IPS-15b (cell line): Measurements from ENCODE around the gene SNAI3.

Experiments
- H3K27me3 ChIP-seq: one replicate; pipeline ENCODE4 v1.6.1; 2013; ENCODE audit warnings: low read length; ENCODE audit not compliant: control insufficient read depth, insufficient read depth
- H3K36me3 ChIP-seq: one replicate; pipeline ENCODE4 v1.6.1; 2013; ENCODE audit warnings: low read length; ENCODE audit not compliant: control insufficient read depth, insufficient read depth
- H3K4me1 ChIP-seq: one replicate; pipeline ENCODE4 v1.6.1; 2013; ENCODE audit warnings: mild to moderate bottlenecking, low read length; ENCODE audit not compliant: control insufficient read depth, insufficient read depth
- H3K4me3 ChIP-seq: one replicate; pipeline ENCODE4 v1.5.1; 2013; ENCODE audit warnings: low read depth, low read length
- H3K9ac ChIP-seq: one replicate; pipeline ENCODE4 v1.6.1; 2013; ENCODE audit warnings: low read depth, mild to moderate bottlenecking, low read length
- H3K9me3 ChIP-seq: one replicate; pipeline ENCODE4 v1.6.1; 2013; ENCODE audit warnings: mild to moderate bottlenecking, low read length; ENCODE audit not compliant: control insufficient read depth, insufficient read depth

SNAI3 gene

GRCh38 chr16:88726981-88727380 lies 40.7 kb upstream of the SNAI3 start:
- no peaks in the 10 kb centered on the region for H3K4me1 ChIP-seq
- no peak overlapping the region for H3K4me3 ChIP-seq
- H3K36me3 ChIP-seq = peaks cover 32% of the 10 kb centered on the region
- H3K27me3 ChIP-seq = no peaks in the 10 kb centered on the region
- no peak overlapping the region for H3K9ac ChIP-seq
- no peaks in the 10 kb centered on the region for H3K9me3 ChIP-seq

DNA sequence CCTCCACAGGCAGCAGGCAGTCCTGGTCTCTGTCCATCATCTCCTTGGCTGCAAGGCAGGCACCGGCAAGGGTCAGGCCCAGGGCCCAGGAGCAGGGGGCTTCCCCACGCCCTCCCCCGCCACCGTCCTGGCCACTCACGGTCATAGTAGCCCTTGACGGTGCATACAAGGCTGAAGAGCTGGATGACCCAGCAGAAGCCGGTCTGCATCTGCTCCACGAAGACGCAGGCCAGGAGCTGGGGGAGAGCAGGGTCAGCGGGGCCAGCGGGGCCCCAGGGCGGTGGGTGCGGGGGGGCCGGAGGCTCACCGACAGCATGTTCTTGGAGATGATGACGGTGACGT lies 40.1 kb upstream of the SNAI3 start:
- Histone ChIP-seq H3K4me3 (no peak overlapping the region), H3K27me3 (no peaks in the 10 kb centered on the region), H3K9ac (no peak overlapping the region), H3K4me1 (no peaks in the 10 kb centered on the region), H3K36me3 (peaks cover 35% of the 10 kb centered on the region), H3K9me3 (no peaks in the 10 kb centered on the region)

- no peak overlapping the region for H3K9ac ChIP-seq
- H3K4me3 ChIP-seq = no peak overlapping the region
- H3K36me3 ChIP-seq = peaks cover 37% of the 10 kb centered on the region
- H3K4me1 ChIP-seq = no peaks in the 10 kb centered on the region
- no peaks in the 10 kb centered on the region for H3K27me3 ChIP-seq
- no peaks in the 10 kb centered on the region for H3K9me3 ChIP-seq
Measured at GRCh38 chr16:88725609-88726407, 39.5 kb upstream of the SNAI3 start.

DNA sequence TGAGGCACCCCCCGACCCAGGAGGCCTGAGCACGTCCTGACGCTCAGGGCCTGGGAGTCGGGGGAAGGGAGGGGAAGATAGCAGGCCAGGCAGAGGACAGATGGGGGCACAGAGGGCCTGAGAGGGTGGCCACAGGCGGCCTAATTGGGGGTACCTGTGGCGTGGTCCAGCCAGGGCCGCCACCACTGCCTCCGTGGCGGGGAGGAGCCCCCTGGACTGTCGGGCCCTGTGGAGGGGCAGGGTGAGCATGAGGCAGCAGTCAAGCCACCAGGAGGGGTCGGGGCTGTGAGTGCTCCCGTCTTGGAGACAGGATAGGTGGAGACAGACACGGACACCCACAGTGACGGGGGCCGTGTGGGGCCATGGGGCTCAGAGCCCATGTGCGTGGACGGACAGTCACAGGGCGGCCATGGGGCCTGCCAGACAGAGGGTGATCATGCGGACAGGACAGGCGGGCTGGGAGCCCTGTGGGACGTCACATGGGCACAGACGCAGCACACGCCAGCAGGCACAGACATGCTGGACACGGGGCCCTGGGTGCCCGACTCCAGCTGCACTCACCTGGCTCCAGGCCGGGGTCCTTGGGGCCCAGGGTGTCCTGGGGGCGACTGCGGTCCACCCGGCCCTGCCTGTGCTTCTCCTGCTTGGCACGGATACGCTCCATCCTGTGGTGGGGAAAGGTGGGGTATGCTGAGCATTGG lies 38.7 kb upstream of the SNAI3 start:
- Histone ChIP-seq H3K4me3 (no peak overlapping the region), H3K36me3 (peaks cover 39% of the 10 kb centered on the region), H3K9me3 (no peaks in the 10 kb centered on the region), H3K9ac (no peak overlapping the region), H3K4me1 (no peaks in the 10 kb centered on the region), H3K27me3 (no peaks in the 10 kb centered on the region)

GRCh38 chr16:88723911-88724310 lies 37.6 kb upstream of the SNAI3 start:
- Histone ChIP-seq H3K4me3 (no peak overlapping the region), H3K9ac (no peak overlapping the region), H3K36me3 (peaks cover 46% of the 10 kb centered on the region), H3K9me3 (no peaks in the 10 kb centered on the region), H3K27me3 (no peaks in the 10 kb centered on the region), H3K4me1 (no peaks in the 10 kb centered on the region)

DNA sequence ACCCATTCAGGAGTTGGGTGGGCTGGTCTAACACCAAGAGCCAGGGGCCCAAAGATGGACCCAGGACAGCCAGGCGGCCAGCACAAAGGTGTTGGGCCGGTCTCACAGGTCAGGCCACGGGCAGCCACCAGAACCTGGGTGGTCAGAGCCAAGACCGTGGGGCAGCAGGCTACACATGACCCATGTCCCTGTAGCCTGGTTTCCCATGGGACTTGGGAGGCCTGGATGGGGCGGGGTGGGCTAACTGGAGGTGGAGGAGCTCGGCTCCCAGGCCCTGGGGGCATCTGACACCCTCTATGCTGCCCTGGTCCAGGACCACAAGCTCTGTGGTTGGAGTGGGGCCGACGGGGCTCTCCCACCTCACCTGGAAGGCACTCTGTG lies 37.2 kb upstream of the SNAI3 start:
- no peaks in the 10 kb centered on the region for H3K27me3 ChIP-seq
- H3K36me3 ChIP-seq = peaks cover 46% of the 10 kb centered on the region
- H3K4me1 ChIP-seq = no peaks in the 10 kb centered on the region
- no peak overlapping the region for H3K4me3 ChIP-seq
- no peak overlapping the region for H3K9ac ChIP-seq
- H3K9me3 ChIP-seq = no peaks in the 10 kb centered on the region

DNA sequence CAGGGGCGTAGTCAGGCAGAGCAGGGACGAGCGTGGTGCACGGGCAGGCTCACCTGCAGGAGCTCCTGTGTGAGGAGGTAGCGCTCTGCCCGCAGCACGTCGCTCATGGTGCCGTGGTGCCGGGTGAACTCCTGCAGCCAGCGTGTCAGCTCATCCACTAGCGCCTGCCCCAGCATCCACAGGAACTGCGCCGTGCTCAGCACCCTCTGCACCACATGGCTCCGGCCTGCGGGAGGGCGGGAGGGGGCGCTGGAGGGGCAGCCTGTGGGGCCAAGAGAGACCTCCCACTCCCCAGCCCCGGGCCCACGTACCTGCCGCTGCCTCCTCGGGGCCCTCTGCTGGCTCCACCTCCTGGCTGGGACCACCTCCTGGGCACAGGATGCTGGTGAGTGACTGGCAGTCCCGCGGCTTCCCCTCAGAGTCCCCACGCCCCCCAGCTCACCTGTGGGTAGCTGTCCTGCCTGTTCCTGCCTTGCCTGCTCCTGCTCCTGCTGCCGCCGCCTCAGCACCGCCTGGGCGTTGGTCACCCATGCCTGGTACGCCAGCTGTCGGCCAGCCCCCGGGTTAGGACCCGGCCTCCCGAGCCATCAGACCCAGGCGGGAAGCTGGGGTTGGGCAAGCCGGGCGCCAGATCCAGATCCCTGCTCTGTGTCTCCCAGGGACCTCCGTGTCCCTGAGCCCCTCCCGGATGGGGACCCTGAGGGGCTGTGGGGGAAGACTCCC lies 36.6 kb upstream of the SNAI3 start:
- Histone ChIP-seq H3K9ac (no peak overlapping the region), H3K27me3 (no peaks in the 10 kb centered on the region), H3K36me3 (peaks cover 51% of the 10 kb centered on the region), H3K4me3 (no peak overlapping the region), H3K9me3 (no peaks in the 10 kb centered on the region), H3K4me1 (no peaks in the 10 kb centered on the region)

DNA sequence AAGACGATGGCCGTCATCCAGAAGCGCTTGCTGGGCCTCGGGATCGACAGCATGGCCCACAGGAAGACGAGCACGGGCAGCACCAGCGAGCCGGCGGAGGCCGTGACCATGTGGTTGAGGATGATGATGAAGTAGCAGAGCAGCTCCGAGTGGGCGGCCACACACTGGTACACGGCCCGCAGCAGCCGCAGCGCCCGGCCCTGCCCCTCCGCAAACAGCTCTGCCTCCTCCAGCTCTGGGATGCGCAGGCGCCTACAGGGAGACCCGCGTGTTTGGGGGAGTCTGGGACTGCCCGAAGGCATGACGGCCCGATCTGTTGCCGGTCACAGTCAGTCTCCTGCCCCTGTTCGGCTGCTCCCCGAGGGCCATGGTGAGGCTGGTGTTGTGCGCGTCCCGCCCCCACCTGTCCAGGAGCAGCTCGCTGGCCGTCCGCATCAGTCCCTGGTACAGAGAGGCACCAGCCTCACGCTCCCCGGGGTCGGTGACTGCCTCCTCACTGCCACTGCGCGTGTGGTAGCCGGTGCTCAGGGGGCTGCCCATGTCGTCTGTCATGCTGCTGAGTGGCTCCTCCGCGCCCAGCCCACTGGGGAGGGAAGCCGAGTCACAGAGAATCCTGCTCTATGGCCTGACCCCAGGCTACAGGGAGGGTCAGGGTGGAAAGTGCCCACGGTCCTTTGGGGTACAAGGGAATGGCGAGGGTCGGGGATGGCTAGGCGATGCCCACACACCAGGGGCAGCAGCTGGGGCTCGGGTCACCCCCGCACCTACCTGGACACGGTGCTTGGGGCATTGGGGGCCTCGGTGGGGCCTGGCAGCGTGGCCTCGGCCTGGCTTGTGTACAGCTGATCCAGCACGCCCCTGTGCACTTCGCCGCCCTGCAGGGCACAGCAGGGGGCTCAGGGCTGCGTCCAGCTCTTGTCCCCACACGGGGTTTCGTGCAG lies 35.8 kb upstream of the SNAI3 start:
- Histone ChIP-seq H3K27me3 (no peaks in the 10 kb centered on the region), H3K9ac (no peak overlapping the region), H3K4me1 (no peaks in the 10 kb centered on the region), H3K9me3 (no peaks in the 10 kb centered on the region), H3K4me3 (no peak overlapping the region), H3K36me3 (peaks cover 56% of the 10 kb centered on the region)

GRCh38 chr16:88721236-88721635 lies 34.9 kb upstream of the SNAI3 start:
- H3K9me3 ChIP-seq = no peaks in the 10 kb centered on the region
- H3K36me3 ChIP-seq = peaks cover 62% of the 10 kb centered on the region
- H3K4me3 ChIP-seq = no peak overlapping the region
- no peaks in the 10 kb centered on the region for H3K27me3 ChIP-seq
- H3K9ac ChIP-seq = no peak overlapping the region
- no peaks in the 10 kb centered on the region for H3K4me1 ChIP-seq

GRCh38 chr16:88720396-88720970 lies 34.2 kb upstream of the SNAI3 start:
- no peak overlapping the region for H3K9ac ChIP-seq
- no peak overlapping the region for H3K4me3 ChIP-seq
- no peaks in the 10 kb centered on the region for H3K9me3 ChIP-seq
- no peaks in the 10 kb centered on the region for H3K27me3 ChIP-seq
- peaks cover 68% of the 10 kb centered on the region for H3K36me3 ChIP-seq
- H3K4me1 ChIP-seq = no peaks in the 10 kb centered on the region

- peaks cover 68% of the 10 kb centered on the region for H3K36me3 ChIP-seq
- no peak overlapping the region for H3K4me3 ChIP-seq
- H3K9me3 ChIP-seq = no peaks in the 10 kb centered on the region
- no peaks in the 10 kb centered on the region for H3K4me1 ChIP-seq
- H3K27me3 ChIP-seq = no peaks in the 10 kb centered on the region
- H3K9ac ChIP-seq = no peak overlapping the region
Measured at GRCh38 chr16:88719933-88720296, 33.6 kb upstream of the SNAI3 start.
